GM19193 (cell line): ENCODE measurements around the gene USP37.

ENCODE experiments used
- POLR2A ChIP-seq: IDR thresholded peaks from 4 replicates; pipeline ENCODE4 v1.6.1; 2011; ENCODE audit not compliant: insufficient read depth, insufficient read length; ENCODE audit errors: extremely low read depth

USP37 gene

GRCh38 chr2:218465987-218466633, 102.0 kb downstream of the USP37 start:
- no peak for TF ChIP-seq POLR2A

- no peak for TF ChIP-seq POLR2A
These were observed 109.6 kb downstream of the USP37 start for GRCh38 chr2:218458598-218458997.

GRCh38 chr2:218456849-218457248, 111.3 kb downstream of the USP37 start:
- TF ChIP-seq POLR2A: no peak

GRCh38 chr2:218452079-218452478, 116.1 kb downstream of the USP37 start:
- TF ChIP-seq POLR2A: no peak

- TF ChIP-seq POLR2A: no peak
These were observed 119.2 kb downstream of the USP37 start for GRCh38 chr2:218448934-218449333.

- no peak for TF ChIP-seq POLR2A
These were observed 121.1 kb downstream of the USP37 start for GRCh38 chr2:218447072-218447471.

GRCh38 chr2:218446547-218446946, 121.6 kb downstream of the USP37 start:
- TF ChIP-seq POLR2A: no peak

- TF ChIP-seq POLR2A: no peak
These were observed 122.5 kb downstream of the USP37 start for GRCh38 chr2:218445602-218446001.

GRCh38 chr2:218444692-218445357, 123.3 kb downstream of the USP37 start:
- no peak for TF ChIP-seq POLR2A

- TF ChIP-seq POLR2A: no peak
These were observed 129.6 kb downstream of the USP37 start for GRCh38 chr2:218438596-218438995.

GRCh38 chr2:218437969-218438368, 130.2 kb downstream of the USP37 start:
- no peak for TF ChIP-seq POLR2A

- TF ChIP-seq POLR2A: no peak
These were observed 131.2 kb downstream of the USP37 start for GRCh38 chr2:218436992-218437391.

- no peak for TF ChIP-seq POLR2A
These were observed 132.9 kb downstream of the USP37 start for GRCh38 chr2:218435003-218435982.

- no peak for TF ChIP-seq POLR2A
These were observed 133.7 kb downstream of the USP37 start for GRCh38 chr2:218434456-218434855.

GRCh38 chr2:218432676-218433365, 135.3 kb downstream of the USP37 start:
- TF ChIP-seq POLR2A: no peak

GRCh38 chr2:218431878-218432277, 136.3 kb downstream of the USP37 start:
- TF ChIP-seq POLR2A: no peak

- no peak for TF ChIP-seq POLR2A
These were observed 137.4 kb downstream of the USP37 start for GRCh38 chr2:218430721-218431120.
